Measurements from ENCODE around the gene SNAPC4. TPM values are rescaled to one million over a fixed set of nuclear protein-coding genes. Genes with fewer than 3 reads are reported as not detected.
A peak's percentile ranks its signal among the peaks of the same experiment; 100 is the strongest.
"Not testable (repeated sequence)": the region's sequence is repeated elsewhere in the genome, so short reads cannot be mapped to it uniquely, and the experiment has no call there.

Gene SNAPC4
- polyA plus RNA-seq, 1 donor = 11.3 TPM

DNA sequence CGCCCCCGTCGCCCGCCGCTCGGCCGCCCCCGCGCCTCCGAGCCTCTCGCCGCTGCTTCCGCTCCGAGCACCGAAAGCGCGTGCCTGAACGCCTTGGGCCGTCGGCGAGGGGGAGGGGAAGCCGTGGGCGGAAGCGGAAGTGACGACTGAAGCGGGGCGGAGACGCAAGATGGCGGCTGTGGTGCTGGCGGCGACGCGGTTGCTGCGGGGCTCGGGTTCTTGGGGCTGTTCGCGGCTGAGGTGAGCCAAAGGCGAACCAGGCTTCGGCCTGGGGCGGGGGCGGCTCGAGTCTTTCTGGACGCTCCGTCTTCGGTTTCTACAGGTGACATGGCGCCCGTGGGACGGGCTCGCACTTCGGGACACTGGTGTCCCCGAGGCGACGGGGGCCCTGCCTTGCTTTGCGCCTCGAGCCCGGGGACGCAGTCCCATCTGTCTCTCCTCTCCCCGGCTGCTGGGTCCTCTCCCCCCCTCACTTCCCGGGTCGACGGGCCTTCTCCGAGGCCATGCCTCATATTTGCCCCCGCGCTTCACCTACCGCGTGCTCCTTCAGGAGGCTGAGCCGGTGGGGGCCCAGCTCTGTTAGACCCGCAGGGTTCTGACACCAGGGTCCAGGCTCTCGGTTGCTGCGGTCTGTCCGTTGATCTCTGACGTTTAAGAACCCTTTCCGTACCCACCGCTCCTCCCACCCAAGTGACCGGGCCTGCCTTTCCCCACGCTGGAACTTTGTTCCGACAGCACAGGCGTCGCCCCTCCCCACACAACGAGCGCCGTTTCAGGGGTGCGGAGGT is 10.7 kb upstream of the SNAPC4 start, which contains the start of the genes ENTR1 and PMPCA:
ENTR1 (minus strand) TSS at position 115 of the 788 bp plus-strand sequence. CDS start 217 bp downstream, outside the sequence.
PMPCA (plus strand) TSS at position 159 of the 788 bp plus-strand sequence; CDS start at position 170, 11 bp downstream.
- DNase-seq = peak; percentile 88 to 90
- Histone ChIP-seq H3K36me3 (ENCODE audit: control insufficient read depth, insufficient read depth, low read length) (peaks cover 44% of the 10 kb centered on the region), H3K4me1 (ENCODE audit: control insufficient read depth, insufficient read depth, low read length) (peaks cover 18% of the 10 kb centered on the region), H3K27me3 (ENCODE audit: control insufficient read depth, insufficient read depth, low read length) (no peaks in the 10 kb centered on the region), H3K27ac (ENCODE audit: low read length) (peak within 1 kb of the TSS; percentile 52), H3K4me3 (ENCODE audit: low read length) (peak within 1 kb of the TSS; percentile 96), H3K9me3 (ENCODE audit: control insufficient read depth, low read depth, low read length) (no peaks in the 10 kb centered on the region)
- WGBS (ENCODE audit: insufficient coverage, low lambda C conversion rate) = no CpG with 5 or more reads among the region's 83 CpGs

DNA sequence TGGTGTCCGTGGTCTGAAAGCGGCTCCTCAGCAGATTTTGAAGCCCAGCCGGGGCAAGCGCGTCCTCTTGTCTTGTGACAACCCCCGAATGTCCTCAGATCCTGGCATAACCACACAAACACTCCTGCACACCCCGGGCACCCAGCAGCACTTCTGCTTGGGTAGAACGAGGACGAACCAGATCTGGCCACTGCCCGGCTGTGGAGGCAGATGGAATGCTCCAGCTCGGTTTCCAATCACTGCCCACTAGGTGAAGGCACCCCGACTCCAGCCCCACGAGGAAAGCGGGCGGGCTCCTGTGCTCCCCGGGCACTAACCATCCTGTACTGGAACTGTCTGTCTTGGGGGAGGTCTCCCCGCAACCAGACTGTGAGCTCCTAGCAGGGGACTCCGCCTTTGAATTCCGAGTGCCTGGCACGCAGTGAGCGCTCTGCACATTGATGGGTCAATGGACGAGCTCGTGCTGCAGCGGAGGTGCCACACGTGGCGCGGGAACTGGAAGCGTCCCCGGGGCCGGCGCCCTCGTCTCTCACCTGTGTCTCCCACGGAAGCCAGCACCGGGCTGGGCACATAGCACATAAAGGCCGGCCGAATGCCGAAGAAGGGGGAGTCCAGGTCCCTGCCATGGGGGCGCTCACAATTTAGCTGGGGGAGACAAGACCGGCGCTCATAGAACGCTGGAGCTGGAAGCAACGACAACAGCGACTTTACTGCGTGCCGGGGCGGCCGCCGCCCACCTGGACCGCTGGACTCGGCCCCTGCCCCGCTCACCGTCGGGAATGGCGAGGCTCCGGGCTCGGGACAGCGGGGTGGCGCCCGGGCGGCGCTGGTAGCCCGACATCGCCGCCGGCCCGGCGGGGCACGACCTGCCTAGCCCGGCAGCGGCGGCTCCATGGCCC is 9.8 kb upstream of the SNAPC4 start:
- peaks cover 18% of the 10 kb centered on the region for H3K4me1 ChIP-seq (ENCODE audit: control insufficient read depth, insufficient read depth, low read length)
- H3K27me3 ChIP-seq (ENCODE audit: control insufficient read depth, insufficient read depth, low read length) = no peaks in the 10 kb centered on the region
- H3K9me3 ChIP-seq (ENCODE audit: control insufficient read depth, low read depth, low read length) = no peaks in the 10 kb centered on the region
- no CpG with 5 or more reads among the region's 71 CpGs for WGBS (ENCODE audit: insufficient coverage, low lambda C conversion rate)
- H3K4me3 ChIP-seq (ENCODE audit: low read length) = peak overlapping the region; percentile 58
- DNase-seq = peak in 1 of 2 donors; percentile 67
- H3K36me3 ChIP-seq (ENCODE audit: control insufficient read depth, insufficient read depth, low read length) = peaks cover 45% of the 10 kb centered on the region
- no peak overlapping the region for H3K27ac ChIP-seq (ENCODE audit: low read length)

DNA sequence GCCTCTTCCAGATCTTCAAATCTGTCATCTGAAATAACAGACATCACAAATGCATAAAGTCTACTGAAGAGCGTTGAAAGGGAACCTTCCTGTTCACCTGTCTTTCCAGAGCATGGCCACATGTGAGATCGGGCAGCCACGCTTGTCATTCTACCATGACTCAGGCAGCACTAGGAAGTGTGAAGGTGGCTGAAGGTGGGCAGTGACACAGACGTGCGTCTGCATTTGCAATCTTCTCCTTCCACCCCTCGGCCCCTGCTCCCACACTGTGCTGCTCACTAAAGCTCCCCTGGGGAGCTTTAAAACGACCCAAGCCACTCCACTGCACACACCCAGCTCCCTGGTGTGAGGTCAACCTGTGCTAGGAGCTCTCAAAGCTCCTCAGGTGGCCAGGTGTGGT is 7.9 kb upstream of the SNAPC4 start:
- 100% methylated on average over 1 of the region's 7 CpGs for WGBS (ENCODE audit: insufficient coverage, low lambda C conversion rate)

DNA sequence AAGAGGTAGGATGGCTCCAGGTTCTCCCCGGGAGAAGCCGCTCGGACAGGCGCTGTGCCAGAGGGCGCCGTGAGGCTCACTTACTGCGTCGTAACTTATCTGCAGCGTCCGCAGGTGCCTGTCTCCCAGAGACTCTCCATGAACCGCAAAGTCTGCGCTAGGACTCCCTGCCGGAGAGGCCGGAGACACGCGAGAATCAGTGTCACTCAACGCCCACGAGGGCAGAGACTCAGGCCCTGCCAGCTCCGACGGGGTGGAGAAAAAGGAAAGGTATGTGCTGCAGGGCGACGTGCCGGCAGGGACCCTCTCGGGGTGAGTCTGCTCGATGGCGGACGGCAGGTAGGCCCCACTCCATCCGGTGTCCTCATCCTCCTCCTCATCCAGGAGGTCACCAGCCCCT is 7.1 kb upstream of the SNAPC4 start:
- not testable (repeated sequence) for H3K27me3 ChIP-seq (ENCODE audit: control insufficient read depth, insufficient read depth, low read length); H3K9me3 ChIP-seq (ENCODE audit: control insufficient read depth, low read depth, low read length); H3K27ac ChIP-seq (ENCODE audit: low read length); H3K4me3 ChIP-seq (ENCODE audit: low read length); DNase-seq
- no CpG with 5 or more reads among the region's 28 CpGs for WGBS (ENCODE audit: insufficient coverage, low lambda C conversion rate)
- Histone ChIP-seq H3K36me3 (ENCODE audit: control insufficient read depth, insufficient read depth, low read length) (peaks cover 44% of the 10 kb centered on the region), H3K4me1 (ENCODE audit: control insufficient read depth, insufficient read depth, low read length) (peaks cover 18% of the 10 kb centered on the region)

More for the DNA sequence above, 7.9 kb upstream of the SNAPC4 start:
- Histone ChIP-seq H3K4me1 (ENCODE audit: control insufficient read depth, insufficient read depth, low read length) (peaks cover 18% of the 10 kb centered on the region), H3K27me3 (ENCODE audit: control insufficient read depth, insufficient read depth, low read length) (no peaks in the 10 kb centered on the region), H3K9me3 (ENCODE audit: control insufficient read depth, low read depth, low read length) (no peaks in the 10 kb centered on the region), H3K27ac (ENCODE audit: low read length) (no peak overlapping the region), H3K36me3 (ENCODE audit: control insufficient read depth, insufficient read depth, low read length) (peaks cover 41% of the 10 kb centered on the region), H3K4me3 (ENCODE audit: low read length) (no peak overlapping the region)
- DNase-seq = no peak

DNA sequence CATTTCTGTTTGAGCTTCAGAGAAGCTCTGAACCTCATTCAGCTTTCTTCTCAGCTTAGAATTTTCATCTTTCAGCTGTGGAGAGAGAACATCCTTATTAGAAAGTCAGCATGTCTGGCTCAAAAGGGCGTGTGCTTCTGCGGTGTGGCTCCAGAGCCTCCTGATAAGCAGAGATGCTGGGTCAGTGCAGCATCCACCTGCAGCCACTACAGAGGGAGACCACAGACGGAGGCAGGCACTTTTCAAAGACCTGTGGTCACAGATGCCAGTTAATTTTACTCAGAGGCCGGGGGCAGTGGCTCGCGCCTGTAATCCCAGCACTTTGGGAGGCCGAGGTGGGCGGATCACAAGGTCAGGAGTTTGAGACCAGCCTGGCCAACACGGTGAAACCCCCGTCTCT is 5.9 kb upstream of the SNAPC4 start:
- not testable (repeated sequence) for DNase-seq; H3K27ac ChIP-seq (ENCODE audit: low read length); H3K4me1 ChIP-seq (ENCODE audit: control insufficient read depth, insufficient read depth, low read length); H3K27me3 ChIP-seq (ENCODE audit: control insufficient read depth, insufficient read depth, low read length); H3K4me3 ChIP-seq (ENCODE audit: low read length); H3K9me3 ChIP-seq (ENCODE audit: control insufficient read depth, low read depth, low read length)
- WGBS (ENCODE audit: insufficient coverage, low lambda C conversion rate) = no CpG with 5 or more reads among the region's 10 CpGs
- peaks cover 51% of the 10 kb centered on the region for H3K36me3 ChIP-seq (ENCODE audit: control insufficient read depth, insufficient read depth, low read length)

DNA sequence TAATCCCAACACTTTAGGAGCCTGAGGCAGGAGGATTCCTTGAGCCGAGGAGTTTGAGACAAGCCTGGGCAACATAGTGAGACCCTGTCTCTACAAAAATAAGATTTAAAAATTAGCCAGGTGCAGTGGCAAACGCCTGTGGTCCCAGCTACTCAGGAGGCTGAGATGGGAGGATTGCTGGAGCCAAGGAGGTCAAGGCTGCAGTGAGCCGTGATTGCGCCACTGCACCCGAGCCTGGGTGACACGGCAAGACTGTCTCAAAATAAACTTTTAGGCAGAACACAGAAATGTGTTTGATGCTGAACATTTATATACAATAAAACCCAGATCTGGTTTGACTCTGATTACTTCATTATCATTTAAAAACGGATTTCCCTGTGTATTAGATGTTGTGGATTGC is 5.5 kb upstream of the SNAPC4 start:
- Histone ChIP-seq H3K27ac (ENCODE audit: low read length) (no peak overlapping the region), H3K36me3 (ENCODE audit: control insufficient read depth, insufficient read depth, low read length) (peaks cover 51% of the 10 kb centered on the region), H3K4me3 (ENCODE audit: low read length) (no peak overlapping the region), H3K4me1 (ENCODE audit: control insufficient read depth, insufficient read depth, low read length) (peaks cover 10% of the 10 kb centered on the region), H3K27me3 (ENCODE audit: control insufficient read depth, insufficient read depth, low read length) (no peaks in the 10 kb centered on the region), H3K9me3 (ENCODE audit: control insufficient read depth, low read depth, low read length) (no peaks in the 10 kb centered on the region)
- DNase-seq = no peak
- no CpG with 5 or more reads among the region's 7 CpGs for WGBS (ENCODE audit: insufficient coverage, low lambda C conversion rate)

DNA sequence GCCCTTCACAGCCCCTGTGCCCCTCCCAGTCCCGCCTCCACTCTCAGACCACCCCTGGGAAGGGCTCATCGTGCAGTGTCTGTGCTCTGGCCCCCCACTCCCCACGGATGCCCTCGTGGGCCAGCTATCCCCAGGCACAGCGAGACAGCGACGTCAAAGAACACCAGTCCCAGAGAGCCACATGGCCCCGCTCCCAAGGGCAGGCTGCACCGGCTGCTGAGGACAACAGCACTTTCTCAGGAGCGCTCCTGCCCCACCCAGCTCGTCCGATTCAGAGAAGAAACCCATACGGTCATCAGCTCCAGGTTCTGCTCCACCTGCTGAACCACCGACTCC is 4.8 kb upstream of the SNAPC4 start:
- H3K4me3 ChIP-seq (ENCODE audit: low read length) = no peak overlapping the region
- no CpG with 5 or more reads among the region's 14 CpGs for WGBS (ENCODE audit: insufficient coverage, low lambda C conversion rate)
- no peak overlapping the region for H3K27ac ChIP-seq (ENCODE audit: low read length)
- H3K9me3 ChIP-seq (ENCODE audit: control insufficient read depth, low read depth, low read length) = no peaks in the 10 kb centered on the region
- peaks cover 10% of the 10 kb centered on the region for H3K4me1 ChIP-seq (ENCODE audit: control insufficient read depth, insufficient read depth, low read length)
- H3K27me3 ChIP-seq (ENCODE audit: control insufficient read depth, insufficient read depth, low read length) = no peaks in the 10 kb centered on the region
- peaks cover 51% of the 10 kb centered on the region for H3K36me3 ChIP-seq (ENCODE audit: control insufficient read depth, insufficient read depth, low read length)
- no peak for DNase-seq

DNA sequence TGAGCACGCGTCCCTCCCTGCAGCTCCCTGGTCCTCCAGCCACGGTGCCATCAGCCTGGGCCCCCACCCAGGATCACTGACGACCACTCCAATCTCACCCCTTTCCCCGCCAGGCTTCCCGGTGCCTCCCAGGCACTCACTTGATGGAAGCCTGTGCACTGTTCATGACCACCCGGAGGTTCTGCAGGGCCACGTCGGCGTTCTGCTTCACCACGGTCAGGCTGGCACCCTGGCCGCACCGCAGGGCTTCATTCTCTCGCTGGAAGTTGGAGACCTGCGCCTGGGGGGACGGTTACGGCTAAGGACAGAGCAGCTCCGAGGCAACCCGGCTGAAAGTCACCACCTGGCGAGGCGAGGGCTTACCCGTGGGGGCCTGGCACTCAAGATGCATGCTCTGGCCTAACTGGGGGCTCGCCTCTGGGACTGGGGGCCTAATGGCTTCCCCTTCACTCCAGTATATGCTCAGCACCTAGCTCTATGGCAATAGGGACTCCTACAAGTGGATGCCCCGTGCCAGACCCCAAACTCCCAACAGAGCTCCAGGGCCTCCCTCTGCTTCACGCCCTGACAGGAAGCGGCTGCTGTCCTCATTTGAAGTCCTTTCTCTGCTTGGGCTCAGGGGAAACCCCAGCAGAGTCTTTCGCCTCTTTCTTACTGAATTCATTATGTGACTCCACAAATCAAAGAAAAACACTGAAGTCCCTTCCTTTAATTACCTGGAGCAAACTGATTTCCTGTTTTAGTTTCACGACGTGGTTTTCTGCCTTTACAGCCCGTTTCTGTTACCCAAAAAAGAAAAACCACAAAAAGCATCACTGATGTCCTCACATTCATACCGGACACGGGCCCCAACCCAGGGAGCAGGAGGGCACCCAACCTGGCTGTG is 4.2 kb upstream of the SNAPC4 start:
- DNase-seq = no peak
- WGBS (ENCODE audit: insufficient coverage, low lambda C conversion rate) = 96% methylated on average over 3 of the region's 32 CpGs
- Histone ChIP-seq H3K4me3 (ENCODE audit: low read length) (no peak overlapping the region), H3K4me1 (ENCODE audit: control insufficient read depth, insufficient read depth, low read length) (peaks cover 8% of the 10 kb centered on the region), H3K36me3 (ENCODE audit: control insufficient read depth, insufficient read depth, low read length) (peaks cover 51% of the 10 kb centered on the region), H3K27ac (ENCODE audit: low read length) (no peak overlapping the region), H3K27me3 (ENCODE audit: control insufficient read depth, insufficient read depth, low read length) (no peaks in the 10 kb centered on the region), H3K9me3 (ENCODE audit: control insufficient read depth, low read depth, low read length) (peaks cover 4% of the 10 kb centered on the region)

DNA sequence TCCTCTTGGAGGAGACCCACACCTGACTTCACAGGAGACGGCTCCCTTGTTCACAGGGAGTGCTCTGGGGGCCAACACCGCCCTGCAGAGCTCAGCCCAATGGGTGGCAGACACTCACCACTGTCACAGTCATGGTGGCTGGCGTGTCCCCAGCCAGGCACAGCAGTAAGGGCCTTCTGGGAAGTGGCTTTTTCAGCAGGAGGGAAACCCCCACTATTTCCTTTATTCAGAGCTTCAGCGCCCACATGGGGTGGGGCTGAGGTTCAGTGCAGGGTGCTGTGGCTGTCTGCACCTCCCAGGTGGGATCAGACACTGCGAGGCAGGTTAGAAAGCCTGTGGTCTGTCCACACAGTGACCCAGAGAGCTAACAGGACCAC is 3.6 kb upstream of the SNAPC4 start:
- H3K27ac ChIP-seq (ENCODE audit: low read length) = no peak overlapping the region
- DNase-seq = no peak
- H3K36me3 ChIP-seq (ENCODE audit: control insufficient read depth, insufficient read depth, low read length) = peaks cover 51% of the 10 kb centered on the region
- H3K27me3 ChIP-seq (ENCODE audit: control insufficient read depth, insufficient read depth, low read length) = no peaks in the 10 kb centered on the region
- no peak overlapping the region for H3K4me3 ChIP-seq (ENCODE audit: low read length)
- peaks cover 14% of the 10 kb centered on the region for H3K4me1 ChIP-seq (ENCODE audit: control insufficient read depth, insufficient read depth, low read length)
- H3K9me3 ChIP-seq (ENCODE audit: control insufficient read depth, low read depth, low read length) = peaks cover 4% of the 10 kb centered on the region
- WGBS (ENCODE audit: insufficient coverage, low lambda C conversion rate) = no CpG with 5 or more reads among the region's 5 CpGs

DNA sequence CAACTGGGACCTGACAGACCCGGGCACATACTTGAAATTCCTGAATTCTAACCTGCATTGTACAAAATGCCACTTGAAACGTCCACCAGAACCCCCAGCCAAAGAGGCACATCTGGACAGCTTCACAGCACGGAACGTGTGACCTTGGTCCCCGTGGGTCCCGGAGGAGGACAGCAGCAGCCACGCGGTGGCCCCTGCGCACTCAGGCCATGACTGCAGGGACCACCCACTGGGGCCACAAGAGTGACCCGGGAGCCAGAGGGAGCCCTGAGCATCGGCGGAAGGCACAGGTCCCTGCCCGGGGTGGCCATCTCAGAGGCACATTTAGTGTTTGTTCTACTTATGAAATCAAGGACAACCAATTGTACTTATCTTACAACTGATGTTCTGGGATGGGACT is 2.1 kb upstream of the SNAPC4 start:
- peaks cover 4% of the 10 kb centered on the region for H3K9me3 ChIP-seq (ENCODE audit: control insufficient read depth, low read depth, low read length)
- WGBS (ENCODE audit: insufficient coverage, low lambda C conversion rate) = no CpG with 5 or more reads among the region's 13 CpGs
- H3K4me1 ChIP-seq (ENCODE audit: control insufficient read depth, insufficient read depth, low read length) = peaks cover 17% of the 10 kb centered on the region
- H3K36me3 ChIP-seq (ENCODE audit: control insufficient read depth, insufficient read depth, low read length) = peaks cover 57% of the 10 kb centered on the region
- DNase-seq = no peak
- no peaks in the 10 kb centered on the region for H3K27me3 ChIP-seq (ENCODE audit: control insufficient read depth, insufficient read depth, low read length)
- no peak overlapping the region for H3K27ac ChIP-seq (ENCODE audit: low read length)
- H3K4me3 ChIP-seq (ENCODE audit: low read length) = no peak overlapping the region
